Activated CD4-positive, CD25-positive, alpha-beta regulatory T cell treated with anti-CD3 and anti-CD28 coated beads, Interleukin-2, amount 50 U/mL, for 16 hours (primary cell): Measurements from ENCODE around the gene CACNB3.
"Not testable (repeated sequence)": the region's sequence is repeated elsewhere in the genome, so short reads cannot be mapped to it uniquely, and the experiment has no call there.

Experiments used
- DNase-seq: peaks from one replicate; pipeline ENCODE4 v3.0.0-alpha.2; 2020; ENCODE audit warnings: low read depth, low spot score

The CACNB3 gene

GRCh38 chr12:48854932-48855331 is 36.6 kb downstream of the CACNB3 start:
- not testable (repeated sequence) for DNase-seq

DNA sequence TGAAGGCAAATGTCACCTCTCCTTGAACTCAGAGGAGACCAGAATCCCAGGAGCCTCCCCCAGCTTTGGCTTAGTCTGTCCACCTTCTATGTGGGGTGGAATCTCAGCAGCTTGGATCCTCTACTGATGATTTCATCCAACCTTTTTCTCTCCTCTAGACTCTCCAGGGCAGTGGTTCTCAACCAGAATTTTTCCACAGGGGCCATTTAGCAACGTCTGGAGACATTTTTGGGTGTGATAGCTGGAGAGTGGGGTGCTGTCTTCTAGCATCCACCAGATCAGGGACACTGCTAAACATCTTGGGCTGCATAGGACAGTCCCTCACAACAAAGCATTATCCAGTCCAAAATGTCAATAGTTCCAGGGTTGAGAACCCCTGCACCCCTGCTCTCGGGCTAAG is 38.1 kb downstream of the CACNB3 start:
- no peak for DNase-seq

DNA sequence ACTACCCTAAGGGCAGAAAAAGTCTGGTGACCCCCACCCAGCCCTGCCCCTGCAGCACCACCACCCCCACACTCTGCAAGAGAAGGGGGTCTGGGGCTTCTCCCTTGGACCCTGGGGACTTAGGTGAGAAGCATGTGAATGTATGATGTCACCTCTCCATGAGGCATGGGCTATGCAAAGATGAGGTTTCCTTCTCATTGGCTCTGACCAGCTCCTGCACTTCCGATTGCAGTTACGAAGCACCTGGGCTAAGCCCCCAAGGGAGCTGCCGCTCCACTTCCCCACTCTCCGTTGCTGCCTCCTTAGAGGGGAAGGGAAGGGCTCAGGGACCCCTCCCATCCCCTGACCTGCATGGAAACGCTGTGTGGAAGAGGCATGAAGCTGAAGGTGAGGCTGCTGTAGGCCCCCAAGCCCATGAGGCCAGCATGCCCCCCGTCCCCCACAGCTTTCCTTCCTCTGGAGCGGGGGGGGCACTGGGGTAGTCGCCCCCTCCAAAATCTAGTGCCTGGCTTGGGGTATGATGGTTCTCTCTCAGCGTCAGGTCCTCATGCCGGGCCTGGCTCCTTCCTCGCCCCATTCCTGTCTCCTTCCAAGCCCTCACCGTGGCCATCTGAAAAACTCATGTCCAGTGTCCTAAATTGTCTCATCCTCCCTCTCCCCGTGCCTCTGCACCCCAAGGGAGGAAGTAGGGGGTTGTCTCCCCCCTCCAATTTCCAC is 39.1 kb downstream of the CACNB3 start:
- no peak for DNase-seq

- no peak for DNase-seq
These were observed 39.7 kb downstream of the CACNB3 start for GRCh38 chr12:48858043-48858442.

DNA sequence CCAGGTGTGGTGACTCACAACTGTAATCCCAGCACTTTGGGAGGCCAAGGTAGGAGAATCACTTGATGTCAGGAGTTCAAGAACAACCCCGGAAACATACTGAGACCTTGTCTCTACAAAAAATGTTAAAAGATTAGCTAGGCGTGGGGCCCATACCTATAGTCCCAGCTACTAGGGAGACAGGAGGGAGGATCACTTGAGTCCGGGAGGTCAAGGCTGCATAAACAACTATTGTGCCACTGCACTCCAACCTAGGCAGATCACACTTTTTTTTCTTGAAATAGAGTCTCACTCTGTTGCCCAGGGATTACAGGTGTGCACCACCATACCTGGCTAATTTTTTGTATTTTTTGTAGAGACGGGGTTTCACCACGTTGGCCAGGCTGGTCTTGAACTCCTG is 41.3 kb downstream of the CACNB3 start:
- no peak for DNase-seq

- DNase-seq = not testable (repeated sequence)
These were observed 41.9 kb downstream of the CACNB3 start for GRCh38 chr12:48860236-48860635.

- DNase-seq = no peak
These were observed 42.8 kb downstream of the CACNB3 start for GRCh38 chr12:48861111-48861510.

DNA sequence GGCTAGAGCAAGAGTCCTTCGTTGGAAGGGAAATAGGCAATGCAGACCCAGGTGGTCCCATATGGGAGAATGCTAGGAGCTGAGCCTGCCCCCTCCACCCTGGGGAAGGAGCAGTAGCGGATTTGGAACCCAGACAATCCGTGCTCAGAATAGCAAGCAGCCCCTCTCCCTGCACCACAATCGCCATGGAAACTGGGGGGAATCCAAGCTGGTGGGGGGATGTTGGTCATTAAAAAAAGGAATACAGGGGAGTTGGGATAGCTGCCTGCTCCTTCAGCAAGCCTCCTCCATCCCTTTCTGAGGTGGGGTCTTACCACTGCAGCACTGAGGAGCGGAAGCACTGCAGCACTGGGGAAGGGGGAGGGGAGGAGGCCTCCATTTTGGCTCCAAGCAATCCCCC is 44.5 kb downstream of the CACNB3 start:
- DNase-seq = no peak

- no peak for DNase-seq
These were observed 45.0 kb downstream of the CACNB3 start for GRCh38 chr12:48863291-48863690.

GRCh38 chr12:48865281-48866051 is 47.2 kb downstream of the CACNB3 start, which contains the start of gene RND1:
RND1 (minus strand) TSS chr12:48865870; CDS start chr12:48865767, 103 bp downstream.
- DNase-seq = peak; percentile 60

DNA sequence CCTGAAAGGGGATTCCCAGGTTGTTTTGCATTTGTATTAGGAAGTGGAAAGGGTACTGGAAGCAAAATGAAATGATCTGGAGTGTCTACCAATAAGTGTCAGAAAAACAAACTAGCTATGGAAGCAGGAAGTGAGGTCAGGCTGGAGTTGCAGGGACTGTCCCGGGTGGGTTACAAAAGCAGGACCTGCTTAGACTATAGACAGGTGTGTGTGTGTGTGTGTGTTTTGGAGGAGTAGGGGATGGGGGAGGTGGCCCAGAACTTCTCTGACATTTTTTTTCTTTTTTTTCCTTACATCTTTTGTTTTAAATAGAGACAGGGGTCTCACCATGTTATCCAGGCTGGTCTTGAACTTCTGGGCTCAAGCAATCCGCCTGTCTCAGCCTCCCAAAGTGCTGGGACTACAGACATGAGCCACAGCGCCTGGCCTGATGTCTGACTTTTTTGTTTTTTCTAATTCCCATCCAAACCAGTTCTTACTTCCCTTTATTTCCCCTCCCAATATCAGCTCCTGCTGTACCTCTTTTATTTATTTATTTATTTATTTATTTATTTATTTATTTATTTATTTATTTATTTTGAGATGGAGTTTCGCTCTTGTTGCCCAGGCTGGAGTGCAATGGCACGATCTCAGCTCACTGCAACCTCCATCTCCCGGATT is 47.9 kb downstream of the CACNB3 start:
- DNase-seq = no peak

GRCh38 chr12:48868451-48868850 is 50.2 kb downstream of the CACNB3 start:
- no peak for DNase-seq

- no peak for DNase-seq
These were observed 50.9 kb downstream of the CACNB3 start for GRCh38 chr12:48869191-48869590.

- DNase-seq = no peak
These were observed 54.8 kb downstream of the CACNB3 start for GRCh38 chr12:48873096-48873495.

- not testable (repeated sequence) for DNase-seq
These were observed 55.2 kb downstream of the CACNB3 start for GRCh38 chr12:48873534-48873933.

GRCh38 chr12:48875944-48876515 is 57.7 kb downstream of the CACNB3 start:
- no peak for DNase-seq
